Measurements from ENCODE around the gene HBD. TPM values are rescaled to one million over a fixed set of nuclear protein-coding genes. Genes with fewer than 3 reads are reported as not detected.

HBD gene
- total and polyA plus RNA-seq, 2 experiments from 2014 or later = not detected

- H3K79me2 ChIP-seq (ENCODE audit: insufficient read depth) = no peaks in the 10 kb centered on the region
- no peak overlapping the region for H3K9ac ChIP-seq
Measured at GRCh38 chr11:5267033-5267563, 32.8 kb upstream of the HBD start.

DNA sequence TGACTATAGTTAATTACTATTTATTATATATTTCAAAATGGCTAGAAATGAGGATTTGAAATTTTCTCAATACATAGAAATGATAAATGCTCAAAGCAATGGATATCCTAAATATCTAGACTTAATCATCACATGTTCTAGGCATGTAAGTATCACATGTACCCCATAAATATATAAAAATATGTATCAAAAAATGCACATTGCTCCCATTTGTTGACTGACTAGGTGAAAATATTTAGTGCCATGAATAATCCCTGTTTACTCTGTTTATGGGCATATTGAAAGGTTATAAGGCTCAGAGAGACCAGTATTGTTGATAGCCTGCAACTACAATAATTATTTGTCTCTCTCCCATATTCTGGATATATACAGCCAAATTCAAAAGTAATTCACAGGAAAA is 32.3 kb upstream of the HBD start:
- Histone ChIP-seq H3F3A (ENCODE audit: insufficient read depth) (no peaks in the 10 kb centered on the region), H4K20me1 (ENCODE audit: insufficient read depth) (no peaks in the 10 kb centered on the region), H3K9me2 (ENCODE audit: insufficient read depth) (no peaks in the 10 kb centered on the region), H3K4me1 (ENCODE audit: insufficient read depth) (no peaks in the 10 kb centered on the region), H2AFZ (no peak overlapping the region), H3K79me2 (ENCODE audit: insufficient read depth) (no peaks in the 10 kb centered on the region), H3K9me3 (ENCODE audit: low read depth) (no peaks in the 10 kb centered on the region), H3K9ac (no peak overlapping the region), H3K4me3 (no peak overlapping the region), H3K4me2 (ENCODE audit: unreplicated experiment) (no peak overlapping the region), H3K36me3 (ENCODE audit: low read depth) (no peaks in the 10 kb centered on the region), H3K27me3 (replicated peaks; ENCODE audit: insufficient read depth) (no peaks in the 10 kb centered on the region), H3K27ac (no peak overlapping the region)
- in situ Hi-C loops (cut with MboI) = no loop called here
- TF ChIP-seq EZH2phosphoT487 (IDR thresholded peaks at IDR 0.05; ENCODE audit: insufficient read depth, low read depth) (no peak), EZH2 (IDR thresholded peaks at IDR 0.05; ENCODE audit: insufficient read depth, poor library complexity, severe bottlenecking) (no peak)
- no peak for DNase-seq

More at GRCh38 chr11:5267033-5267563, 32.8 kb upstream of the HBD start:
- Histone ChIP-seq H3K9me3 (ENCODE audit: low read depth) (no peaks in the 10 kb centered on the region), H3K9me2 (ENCODE audit: insufficient read depth) (no peaks in the 10 kb centered on the region), H3K4me2 (ENCODE audit: unreplicated experiment) (no peak overlapping the region), H3K27me3 (replicated peaks; ENCODE audit: insufficient read depth) (no peaks in the 10 kb centered on the region), H3K27ac (no peak overlapping the region), H4K20me1 (ENCODE audit: insufficient read depth) (no peaks in the 10 kb centered on the region), H3K4me1 (ENCODE audit: insufficient read depth) (no peaks in the 10 kb centered on the region), H2AFZ (no peak overlapping the region), H3K36me3 (ENCODE audit: low read depth) (no peaks in the 10 kb centered on the region), H3K4me3 (no peak overlapping the region), H3F3A (ENCODE audit: insufficient read depth) (no peaks in the 10 kb centered on the region)
- in situ Hi-C loops (cut with MboI) = no loop called here
- DNase-seq = no peak
- TF ChIP-seq EZH2phosphoT487 (IDR thresholded peaks at IDR 0.05; ENCODE audit: insufficient read depth, low read depth) = no peak
- no peak for TF ChIP-seq EZH2 (IDR thresholded peaks at IDR 0.05; ENCODE audit: insufficient read depth, poor library complexity, severe bottlenecking)
- WGBS, 2 experiments (ENCODE audit: low coverage in 1 of 2, low lambda C conversion rate in 2 of 2, missing lambda C conversion rate in 2 of 2) = 60 to 69% methylated on average over 2 of the region's 2 CpGs

- no peak overlapping the region for H3K27ac ChIP-seq
- H3K79me2 ChIP-seq (ENCODE audit: insufficient read depth) = no peaks in the 10 kb centered on the region
- H3K9me2 ChIP-seq (ENCODE audit: insufficient read depth) = no peaks in the 10 kb centered on the region
- H3K4me1 ChIP-seq (ENCODE audit: insufficient read depth) = no peaks in the 10 kb centered on the region
- H4K20me1 ChIP-seq (ENCODE audit: insufficient read depth) = no peaks in the 10 kb centered on the region
- no peaks in the 10 kb centered on the region for H3K36me3 ChIP-seq (ENCODE audit: low read depth)
- TF ChIP-seq EZH2phosphoT487 (IDR thresholded peaks at IDR 0.05; ENCODE audit: insufficient read depth, low read depth) = no peak
- no peak for TF ChIP-seq EZH2 (IDR thresholded peaks at IDR 0.05; ENCODE audit: insufficient read depth, poor library complexity, severe bottlenecking)
- 64 to 67% methylated on average over 2 of the region's 2 CpGs for WGBS, 2 experiments (ENCODE audit: low coverage in 1 of 2, low lambda C conversion rate in 2 of 2, missing lambda C conversion rate in 2 of 2)
- no peaks in the 10 kb centered on the region for H3F3A ChIP-seq (ENCODE audit: insufficient read depth)
- no peak overlapping the region for H2AFZ ChIP-seq
- H3K9ac ChIP-seq = no peak overlapping the region
- no peak overlapping the region for H3K4me2 ChIP-seq (ENCODE audit: unreplicated experiment)
- in situ Hi-C loops (cut with MboI) = no loop called here
- H3K9me3 ChIP-seq (ENCODE audit: low read depth) = no peaks in the 10 kb centered on the region
- no peak overlapping the region for H3K4me3 ChIP-seq
- DNase-seq = no peak
- no peaks in the 10 kb centered on the region for H3K27me3 ChIP-seq (replicated peaks; ENCODE audit: insufficient read depth)
Measured at GRCh38 chr11:5265832-5266231, 31.5 kb upstream of the HBD start.

- DNase-seq = no peak
- Histone ChIP-seq H2AFZ (no peak overlapping the region), H3K27me3 (replicated peaks; ENCODE audit: insufficient read depth) (no peaks in the 10 kb centered on the region), H3K9ac (no peak overlapping the region), H3K27ac (no peak overlapping the region), H3K79me2 (ENCODE audit: insufficient read depth) (no peaks in the 10 kb centered on the region), H3F3A (ENCODE audit: insufficient read depth) (no peaks in the 10 kb centered on the region), H3K36me3 (ENCODE audit: low read depth) (no peaks in the 10 kb centered on the region), H3K4me1 (ENCODE audit: insufficient read depth) (no peaks in the 10 kb centered on the region), H3K9me3 (ENCODE audit: low read depth) (no peaks in the 10 kb centered on the region), H3K4me2 (ENCODE audit: unreplicated experiment) (no peak overlapping the region), H3K9me2 (ENCODE audit: insufficient read depth) (no peaks in the 10 kb centered on the region), H3K4me3 (no peak overlapping the region), H4K20me1 (ENCODE audit: insufficient read depth) (no peaks in the 10 kb centered on the region)
- WGBS, 2 experiments (ENCODE audit: low coverage in 1 of 2, low lambda C conversion rate in 2 of 2, missing lambda C conversion rate in 2 of 2) = 52 to 65% methylated on average over 6 to 7 of the region's 7 CpGs
- TF ChIP-seq EZH2 (IDR thresholded peaks at IDR 0.05; ENCODE audit: insufficient read depth, poor library complexity, severe bottlenecking) (no peak), EZH2phosphoT487 (IDR thresholded peaks at IDR 0.05; ENCODE audit: insufficient read depth, low read depth) (no peak)
- in situ Hi-C loops (cut with MboI) = no loop called here
Measured at GRCh38 chr11:5258543-5259262, 24.4 kb upstream of the HBD start.
